ENCODE data around the gene PASK.

GRCh38 chr2:241084856-241085444 lies 64.3 kb downstream of the PASK start:
- TF ChIP-seq IRF1 (CRISPR knock-in tag; IDR thresholded peaks at IDR 0.05) (no peak), CTCF (IDR thresholded peaks at IDR 0.05) (no peak), MLX (CRISPR knock-in tag; IDR thresholded peaks at IDR 0.05) (no peak), FOXK1 (CRISPR knock-in tag; IDR thresholded peaks at IDR 0.05) (no peak), ATF3 (CRISPR knock-in tag; conservative IDR thresholded peaks at IDR 0.05) (no peak), FOXJ3 (CRISPR knock-in tag; IDR thresholded peaks at IDR 0.05; ENCODE audit: borderline replicate concordance) (no peak), MAX (CRISPR knock-in tag; IDR thresholded peaks at IDR 0.05) (no peak), ZNF263 (CRISPR knock-in tag; IDR thresholded peaks at IDR 0.05; ENCODE audit: low read depth) (no peak)
